Mucosa of descending colon (tissue), 3 donors: ENCODE data around the gene THTPA. TPM values are rescaled to one million over a fixed set of nuclear protein-coding genes. Genes with fewer than 3 reads are reported as not detected.

Experiments
- ATAC-seq: fragments of 200-7000 bp; cut with Tn5 transposase; one replicate; pipeline ENCODE4 v1.9.1; 2020; ENCODE audit warnings: mild to moderate bottlenecking, moderate library complexity
- DNase-seq, 3 donors: peaks; one replicate each; pipeline ENCODE4 v3.0.0-alpha.2; 2020
- H3K36me3 ChIP-seq: fragments of 200-600 bp; one replicate; pipeline ENCODE4 v1.8.0; 2021; ENCODE audit warnings: low read depth, mild to moderate bottlenecking
- H3K4me1 ChIP-seq: fragments of 200-600 bp; one replicate; pipeline ENCODE4 v1.8.0; 2021; ENCODE audit warnings: low read depth, mild to moderate bottlenecking
- H3K4me3 ChIP-seq: fragments of 200-600 bp; one replicate; pipeline ENCODE4 v1.8.0; 2021; ENCODE audit warnings: mild to moderate bottlenecking
- H3K9me3 ChIP-seq: fragments of 200-600 bp; one replicate; pipeline ENCODE4 v1.8.0; 2021; ENCODE audit warnings: mild to moderate bottlenecking
- CTCF ChIP-seq: fragments of 200-600 bp; IDR thresholded peaks from one replicate; pipeline ENCODE4 v1.8.0; 2022; ENCODE audit warnings: antibody characterized with exemption, mild to moderate bottlenecking
- intact Hi-C, 2 donors: fragments of 100-400 bp; cut with DNase I in 1 of 2; cut with micrococcal nuclease in 1 of 2; formaldehyde crosslinking; loops; one replicate each; pipeline versions ENCODE4 v1.11.0 to v1.11.1; 2022; cut with DNase I, micrococcal nuclease
- total RNA-seq, 3 donors: library from RNA; stranded (reverse); fragmentation: NEBNext Ultra II Directional in 2 of 3; extraction: Animal tissue kit (Norgen Biotek cat#: 25700) in 2 of 3; gene quantifications; one replicate each; pipeline versions ENCODE4 v1.2.1 to v1.2.4, GENCODE V29; 2021 to 2023
- donor health status: DM: no; HTN: no; CAD: no; lungs with moderate emphysema.
- donor health status: DM: no; HTN: no; CAD: no.
- donor health status: DM: no; HTN: yes; CAD: no.

Gene THTPA
- total RNA-seq, 3 donors from 2014 or later = 16.8 to 17.4 (median 17.4) TPM

- Histone ChIP-seq H3K9me3 (no peaks in the 10 kb centered on the region), H3K4me3 (no peak overlapping the region), H3K36me3 (no peaks in the 10 kb centered on the region), H3K4me1 (no peaks in the 10 kb centered on the region)
- intact Hi-C loops = loop anchor here in 1 of 2 donors (10.0 kb wide), 1 partner anchor 46 kb away; no protein-coding TSS in a partner anchor
- no peak for DNase-seq
- TF ChIP-seq CTCF = no peak
- ATAC-seq = peak; percentile 22
Measured at GRCh38 chr14:23530375-23531055, 25.6 kb upstream of the THTPA start.

- ATAC-seq = no peak
- Histone ChIP-seq H3K36me3 (no peaks in the 10 kb centered on the region), H3K4me3 (no peak overlapping the region), H3K9me3 (no peaks in the 10 kb centered on the region), H3K4me1 (no peaks in the 10 kb centered on the region)
- DNase-seq = no peak
- intact Hi-C loops = loop anchor here in 1 of 2 donors (10.0 kb wide), 1 partner anchor 47 kb away; no protein-coding TSS in a partner anchor
- no peak for TF ChIP-seq CTCF
Measured at GRCh38 chr14:23531391-23531790, 24.7 kb upstream of the THTPA start.

- intact Hi-C loops = loop anchor here in 1 of 2 donors (10.0 kb wide), 1 partner anchor 48 kb away; no protein-coding TSS in a partner anchor
- Histone ChIP-seq H3K4me1 (no peaks in the 10 kb centered on the region), H3K9me3 (no peaks in the 10 kb centered on the region), H3K36me3 (no peaks in the 10 kb centered on the region), H3K4me3 (no peak overlapping the region)
- no peak for DNase-seq
- TF ChIP-seq CTCF = no peak
- no peak for ATAC-seq
Measured at GRCh38 chr14:23532658-23533057, 23.4 kb upstream of the THTPA start.

- TF ChIP-seq CTCF = no peak
- no peaks in the 10 kb centered on the region for H3K36me3 ChIP-seq
- ATAC-seq (no peak), DNase-seq (no peak)
- H3K4me3 ChIP-seq = no peak overlapping the region
- intact Hi-C loops = loop anchor here in 1 of 2 donors (10.0 kb wide), 1 partner anchor 49 kb away; no protein-coding TSS in a partner anchor
- no peaks in the 10 kb centered on the region for H3K9me3 ChIP-seq
- H3K4me1 ChIP-seq = no peaks in the 10 kb centered on the region
Measured at GRCh38 chr14:23533652-23534435, 22.2 kb upstream of the THTPA start.

- ATAC-seq = no peak
Measured at GRCh38 chr14:23535943-23536342, 20.1 kb upstream of the THTPA start.

More at GRCh38 chr14:23535943-23536342, 20.1 kb upstream of the THTPA start:
- Histone ChIP-seq H3K4me3 (no peak overlapping the region), H3K4me1 (no peaks in the 10 kb centered on the region), H3K9me3 (no peaks in the 10 kb centered on the region), H3K36me3 (no peaks in the 10 kb centered on the region)
- no peak for DNase-seq
- TF ChIP-seq CTCF = no peak
- intact Hi-C loops = loop anchor here in 1 of 2 donors (10.0 kb wide), 1 partner anchor 51 kb away; no protein-coding TSS in a partner anchor
